G401 (cell line): ENCODE measurements around the gene LIPE. TPM values are rescaled to one million over a fixed set of nuclear protein-coding genes. Genes with fewer than 3 reads are reported as not detected.

Experiments used
- DNase-seq: peaks from one replicate; pipeline ENCODE4 v3.0.0-alpha.2; 2015; ENCODE audit warnings: low spot score
- in situ Hi-C: cut with HindIII; loops from 2 replicates; pipeline ENCODE4 v1.10.0; 2016; ENCODE audit warnings: low sequenced_read_pairs, mixed read lengths
- total RNA-seq: library from RNA; depleted of rRNA; stranded (reverse); fragments of >200 nt; shearing (Covaris generic); gene quantifications from 2 replicates; pipeline ENCODE4 v1.2.3, GENCODE V29; 2014

The LIPE gene
- total RNA-seq, 1 experiment from 2014 or later = 29.0 TPM

DNA sequence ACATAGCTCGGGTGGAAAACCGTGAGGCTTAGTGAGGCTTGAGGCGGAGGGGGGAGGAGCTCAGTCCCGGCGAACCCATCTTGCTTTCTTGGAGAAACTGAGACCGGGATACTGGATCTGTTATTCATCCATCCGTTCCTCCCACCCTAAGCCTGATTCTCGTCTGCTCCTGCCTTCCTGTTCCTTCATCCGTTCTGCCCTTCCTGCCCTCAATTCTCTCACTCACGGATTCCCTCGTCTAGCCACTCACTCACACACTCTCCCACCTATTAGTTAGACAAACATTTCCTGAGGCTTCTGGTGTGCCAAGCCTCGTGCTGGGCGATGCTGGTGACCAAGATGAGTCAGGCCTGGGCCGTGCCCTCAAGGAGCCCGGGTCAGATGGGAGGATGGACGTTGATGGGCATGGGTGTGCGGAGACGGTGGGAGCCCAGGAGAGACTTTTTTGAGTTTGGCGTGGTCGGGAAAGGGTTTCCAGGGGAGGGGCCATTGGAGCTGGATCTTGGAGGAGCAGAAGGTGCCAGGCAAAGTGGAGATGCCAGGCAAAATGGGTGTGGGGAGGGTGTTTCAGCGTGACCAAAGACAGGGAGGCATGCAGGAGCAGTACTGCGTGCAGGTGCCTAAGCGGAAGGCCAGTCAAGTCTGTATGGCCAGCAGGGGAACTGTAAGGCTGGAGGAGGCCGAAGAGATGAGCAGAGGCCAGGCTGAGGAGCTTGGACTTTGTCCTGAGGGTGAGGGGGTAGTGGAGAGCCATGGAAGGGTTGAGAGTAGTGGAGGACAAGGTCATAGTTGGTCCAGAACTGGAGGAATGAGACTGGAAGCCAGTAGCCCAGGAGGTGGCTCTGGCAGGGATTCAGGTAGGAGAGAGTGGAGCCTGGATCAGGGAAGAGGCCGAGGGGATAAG lies 29.7 kb downstream of the LIPE start:
- in situ Hi-C loops = no loop called here
- peak; percentile 54 for DNase-seq

DNA sequence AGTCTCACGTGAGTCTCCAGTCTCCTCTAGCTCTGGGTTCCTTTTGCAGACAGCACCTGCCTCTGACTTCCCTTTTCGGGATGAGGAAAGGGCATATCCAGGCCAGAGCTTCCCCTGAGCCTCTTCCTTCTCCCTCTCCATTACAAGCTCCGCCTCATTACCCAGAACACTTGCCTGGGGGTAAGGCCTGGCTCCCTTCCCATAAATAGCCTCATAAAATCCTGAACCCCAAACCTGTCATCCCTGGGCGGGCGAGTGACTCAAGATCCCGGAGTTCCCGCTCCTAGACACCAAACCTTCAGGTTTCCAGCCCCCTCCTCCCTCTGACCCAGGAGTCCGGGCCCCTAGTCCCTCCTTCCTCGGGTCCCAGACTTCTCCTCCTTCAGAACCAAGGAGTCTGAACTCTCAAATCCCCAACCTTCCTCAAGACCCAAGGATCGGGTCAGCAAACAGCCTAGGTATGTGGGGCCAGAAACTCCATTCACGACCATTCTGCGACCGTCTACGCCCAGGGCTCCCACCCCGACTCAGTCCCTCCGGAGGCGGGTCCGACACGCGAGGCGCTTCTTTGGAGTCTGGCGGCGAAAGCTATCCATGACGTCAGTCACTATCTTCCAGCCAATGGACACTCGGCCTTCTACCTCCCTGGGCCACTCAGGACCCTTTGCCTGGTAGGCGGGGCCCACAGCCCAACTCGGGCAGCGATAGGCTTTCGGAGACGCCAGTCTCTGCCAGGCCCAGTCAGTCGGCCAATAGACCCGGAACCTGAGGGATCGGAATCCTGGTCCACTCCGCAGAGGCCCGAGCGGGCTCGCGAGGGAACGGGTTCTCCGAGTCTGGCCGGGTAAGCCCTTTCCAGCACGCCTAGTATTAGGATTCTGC lies 30.6 kb downstream of the LIPE start:
- in situ Hi-C loops = no loop called here

DNA sequence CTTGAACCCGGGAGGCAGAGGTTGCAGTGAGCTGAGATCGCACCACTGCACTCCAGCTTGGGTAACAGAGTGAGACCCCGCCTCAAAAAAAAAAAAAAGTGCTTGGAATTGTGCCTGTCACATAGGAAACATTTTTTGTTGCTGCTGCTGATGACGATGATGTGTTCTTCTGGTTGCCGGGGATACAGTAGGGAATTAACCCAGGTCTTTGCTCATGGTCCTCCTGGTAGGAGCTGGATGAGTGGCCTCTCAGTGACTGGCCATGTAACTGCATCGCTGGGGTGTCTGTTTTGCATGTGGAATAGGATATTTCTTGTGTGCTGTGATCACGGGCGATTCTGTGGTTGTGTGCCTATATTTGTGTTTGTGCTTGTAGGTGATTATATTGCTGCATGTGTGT lies 32.4 kb downstream of the LIPE start:
- DNase-seq = no peak
- in situ Hi-C loops = no loop called here

More for the DNA sequence above, 30.6 kb downstream of the LIPE start:
- DNase-seq = peak; percentile 99

GRCh38 chr19:42392165-42392564 lies 35.0 kb downstream of the LIPE start:
- DNase-seq = no peak
- in situ Hi-C loops = no loop called here

- in situ Hi-C loops = no loop called here
- DNase-seq = no peak
Observed at GRCh38 chr19:42389899-42390298, 37.3 kb downstream of the LIPE start, which contains the start of gene CNFN. TSS of gene CNFN (minus strand) at chr19:42390297. CDS start at chr19:42389037, 1,260 bp downstream.

GRCh38 chr19:42388851-42389489 lies 38.2 kb downstream of the LIPE start:
- in situ Hi-C loops = no loop called here
- no peak for DNase-seq

DNA sequence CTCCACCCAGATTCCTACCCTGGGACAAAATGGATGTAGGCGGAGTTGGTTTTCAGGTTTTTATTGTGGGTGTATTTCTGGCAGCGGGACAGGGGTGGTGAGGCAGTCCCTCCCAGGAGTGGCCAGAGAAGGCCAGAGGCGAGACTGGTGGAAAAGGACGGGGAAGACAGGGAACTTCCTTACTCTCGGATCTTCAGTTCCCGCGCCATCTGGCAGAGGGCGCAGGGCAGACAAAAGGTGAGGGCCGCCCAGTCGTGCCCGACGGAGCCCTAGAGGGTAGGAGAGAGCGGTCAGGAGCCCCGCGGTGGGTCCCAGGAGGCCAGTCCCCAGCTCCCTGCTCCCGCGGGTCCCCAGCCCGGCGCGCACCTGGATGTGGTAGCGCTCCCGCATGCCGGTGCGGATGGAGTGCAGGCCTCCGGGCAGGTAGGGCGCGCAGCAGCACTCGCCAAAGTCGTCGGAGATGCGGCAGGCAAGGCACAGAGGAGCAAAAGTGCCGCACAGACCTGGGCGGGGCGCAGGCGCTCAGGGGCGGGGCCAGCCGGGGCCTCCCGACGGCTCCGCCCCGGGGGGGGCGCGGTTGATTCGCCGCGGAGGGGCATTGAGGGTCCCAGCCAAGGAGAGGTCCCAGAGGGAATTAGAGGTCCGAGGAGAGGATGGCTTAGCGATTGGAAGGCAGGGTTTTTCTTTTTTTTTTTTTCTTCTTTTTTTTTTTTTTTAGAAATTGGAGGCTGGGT lies 40.0 kb downstream of the LIPE start:
- peak; percentile 51 for DNase-seq
- in situ Hi-C loops = no loop called here

GRCh38 chr19:42380155-42380554 lies 47.0 kb downstream of the LIPE start:
- DNase-seq = no peak
- in situ Hi-C loops = no loop called here

- no peak for DNase-seq
- in situ Hi-C loops = no loop called here
Observed at GRCh38 chr19:42378225-42379215, 48.7 kb downstream of the LIPE start.

- in situ Hi-C loops = no loop called here
- DNase-seq = no peak
Observed at GRCh38 chr19:42376177-42376555, 51.0 kb downstream of the LIPE start.

GRCh38 chr19:42375415-42376176 lies 51.6 kb downstream of the LIPE start:
- DNase-seq = no peak
- in situ Hi-C loops = no loop called here

GRCh38 chr19:42374826-42375376 lies 52.3 kb downstream of the LIPE start:
- DNase-seq = no peak
- in situ Hi-C loops = no loop called here

DNA sequence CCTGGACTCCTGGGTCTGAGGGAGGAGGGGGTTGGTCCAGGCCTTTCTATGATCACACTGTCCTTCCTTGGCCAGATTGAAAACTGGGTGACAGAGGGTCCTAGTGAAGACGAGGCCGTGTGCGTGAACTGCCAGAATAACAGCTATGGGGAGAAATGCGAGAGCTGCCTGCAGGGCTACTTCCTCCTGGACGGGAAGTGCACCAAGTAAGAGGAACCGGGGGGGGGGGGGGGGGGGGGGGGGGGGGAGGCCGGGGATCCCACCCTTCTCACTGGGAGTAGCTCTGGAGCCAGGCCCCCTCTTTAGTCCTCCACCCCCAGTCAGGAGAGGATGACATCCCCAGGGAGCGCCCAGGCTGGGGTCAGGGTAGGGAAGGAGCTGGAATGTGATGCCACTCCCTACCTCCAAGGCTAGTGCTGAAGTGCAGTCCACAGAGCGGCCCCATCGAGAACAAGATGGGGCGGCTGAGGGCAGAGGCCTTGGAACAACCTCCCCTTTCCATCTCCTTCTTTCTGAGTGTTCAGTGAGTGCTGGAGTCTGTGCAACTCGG lies 56.5 kb downstream of the LIPE start:
- in situ Hi-C loops = no loop called here
- DNase-seq = no peak

DNA sequence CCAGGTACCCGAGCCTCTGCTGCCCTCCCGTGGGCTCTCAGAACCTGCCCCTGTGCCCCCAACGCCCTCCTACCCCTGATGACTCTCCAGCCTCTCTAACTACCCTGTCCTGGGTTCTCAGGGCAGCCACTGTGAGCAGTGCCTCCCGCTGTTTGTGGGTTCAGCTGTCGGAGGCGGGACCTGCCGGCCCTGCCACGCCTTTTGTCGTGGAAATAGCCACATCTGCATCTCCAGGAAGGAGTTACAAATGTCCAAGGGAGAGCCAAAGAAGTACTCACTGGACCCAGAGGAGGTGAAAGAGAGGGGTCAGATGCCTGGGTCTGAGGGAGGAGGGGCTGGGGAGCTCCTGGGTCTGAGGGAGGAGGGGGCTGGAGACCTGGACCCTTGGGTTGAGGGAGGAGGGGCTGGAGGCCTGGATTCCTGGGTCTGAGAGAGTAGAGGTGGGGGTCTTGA lies 57.1 kb downstream of the LIPE start:
- in situ Hi-C loops = no loop called here
- no peak for DNase-seq

- DNase-seq = no peak
Observed at GRCh38 chr19:42369433-42370067, 57.6 kb downstream of the LIPE start.

DNA sequence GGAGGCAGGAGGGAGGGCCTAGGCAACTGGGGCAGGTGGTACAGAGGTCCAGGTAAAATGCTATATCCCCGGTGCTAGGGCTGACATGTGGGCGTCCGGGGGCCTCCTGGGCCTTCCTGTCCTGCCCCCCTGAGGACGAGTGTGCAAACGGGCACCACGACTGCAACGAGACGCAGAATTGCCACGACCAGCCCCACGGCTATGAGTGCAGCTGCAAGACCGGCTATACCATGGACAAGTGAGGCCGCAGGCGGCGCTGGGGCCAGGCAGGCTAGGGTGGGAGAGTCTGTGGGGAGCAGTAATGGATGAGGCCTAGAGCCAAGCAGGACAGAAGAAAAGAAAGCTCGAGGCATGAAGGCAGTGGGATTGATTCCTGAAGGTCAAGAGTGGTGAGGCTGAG lies 58.4 kb downstream of the LIPE start:
- DNase-seq = no peak
- in situ Hi-C loops = no loop called here

More at GRCh38 chr19:42369433-42370067, 57.6 kb downstream of the LIPE start:
- in situ Hi-C loops = no loop called here
